Keratinocyte (primary cell): ENCODE data around the gene TTL.
"Not testable (repeated sequence)": the region's sequence is repeated elsewhere in the genome, so short reads cannot be mapped to it uniquely, and the experiment has no call there.

ENCODE experiments used
- CTCF ChIP-seq, 3 experiments: IDR thresholded peaks in 1 of 3; conservative IDR thresholded peaks in 1 of 3; optimal IDR thresholded peaks in 1 of 3; 2 replicates in 2 of 3; 3 replicates in 1 of 3; pipeline versions ENCODE3 to v1.5.1; 2011; ENCODE audit warnings: low read length in 3 of 3, mild to moderate bottlenecking in 3 of 3, moderate library complexity in 2 of 3, control low read depth in 1 of 3, inconsistent platforms in 1 of 3; ENCODE audit not compliant: insufficient read depth in 2 of 3; ENCODE audit errors: extremely low read depth in 1 of 3
- EZH2 ChIP-seq: IDR thresholded peaks from one replicate; pipeline ENCODE4 v1.6.1; 2012; ENCODE audit warnings: inconsistent platforms, mild to moderate bottlenecking, low read length, moderate library complexity

GRCh38 chr2:112500850-112501484 lies 19.0 kb downstream of the TTL start:
- TF ChIP-seq CTCF (optimal IDR thresholded peaks at IDR 0.05 in 1 of 3, IDR thresholded peaks at IDR 0.05 in 1 of 3, conservative IDR thresholded peaks at IDR 0.05 in 1 of 3; ENCODE audit: extremely low read depth in 1 of 3, insufficient read depth in 2 of 3, low read length in 3 of 3) = peak in 2 of 3 experiments; percentile 7 to 27
- TF ChIP-seq EZH2 = not testable (repeated sequence)
